GM12878 (cell line): Measurements from ENCODE around the gene MPEG1. TPM values are rescaled to one million over a fixed set of nuclear protein-coding genes. Genes with fewer than 3 reads are reported as not detected.

Experiments used
- ESRRA ChIP-seq: IDR thresholded peaks from 2 replicates; pipeline ENCODE4 v1.6.1; 2012; ENCODE audit warnings: mild to moderate bottlenecking, low read length, improper control_type of control experiment
- HDAC2 ChIP-seq: fragments of 200-600 bp; sonication (generic); IDR thresholded peaks from 2 replicates; pipeline ENCODE4 v1.6.1; 2017
- HDGF ChIP-seq: fragments of 450-650 bp; IDR thresholded peaks from 2 replicates; pipeline ENCODE4 v1.6.1; 2016; ENCODE audit warnings: antibody characterized with exemption
- MEF2A ChIP-seq: IDR thresholded peaks from 2 replicates; pipeline ENCODE4 v1.6.1; 2011; ENCODE audit warnings: low read depth, mild to moderate bottlenecking, low read length, moderate library complexity; ENCODE audit not compliant: insufficient read depth
- NFIC ChIP-seq: IDR thresholded peaks from 2 replicates; pipeline ENCODE4 v1.6.1; 2012; ENCODE audit warnings: low read depth, mild to moderate bottlenecking, inconsistent platforms, low read length, moderate library complexity
- PML ChIP-seq: IDR thresholded peaks from 2 replicates; pipeline ENCODE4 v1.6.1; 2012; ENCODE audit warnings: low read length, inconsistent platforms
- POLR2AphosphoS5 ChIP-seq: IDR thresholded peaks from 2 replicates; pipeline ENCODE4 v1.6.1; 2011; ENCODE audit warnings: mild to moderate bottlenecking, low read length, inconsistent platforms
- RAD21 ChIP-seq: IDR thresholded peaks from 2 replicates; pipeline ENCODE4 v1.6.1; 2011; ENCODE audit warnings: mild to moderate bottlenecking, low read depth, low read length, moderate library complexity; ENCODE audit not compliant: insufficient read depth
- SMAD1 ChIP-seq: fragments of 450-650 bp; IDR thresholded peaks from 2 replicates; pipeline ENCODE4 v1.6.1; 2018; ENCODE audit warnings: mild to moderate bottlenecking, low read depth; ENCODE audit not compliant: partially characterized antibody
- SPI1 ChIP-seq: IDR thresholded peaks from 2 replicates; pipeline ENCODE4 v1.6.1; 2011; ENCODE audit warnings: low read depth, mild to moderate bottlenecking, low read length, moderate library complexity, borderline replicate concordance; ENCODE audit not compliant: insufficient read depth
- TARDBP ChIP-seq: IDR thresholded peaks from 2 replicates; pipeline ENCODE4 v1.6.1; 2016; ENCODE audit warnings: borderline replicate concordance
- ZBTB33 ChIP-seq: fragments of 450-650 bp; IDR thresholded peaks from 2 replicates; pipeline ENCODE4 v1.6.1; 2017; ENCODE audit warnings: mild to moderate bottlenecking
- ZNF687 ChIP-seq: fragments of 450-650 bp; IDR thresholded peaks from 2 replicates; pipeline ENCODE4 v1.6.1; 2017; ENCODE audit warnings: mild to moderate bottlenecking, moderate library complexity
- ZZZ3 ChIP-seq: IDR thresholded peaks from 2 replicates; pipeline ENCODE4 v1.6.1; 2011; ENCODE audit warnings: low read depth; ENCODE audit not compliant: control insufficient read depth, insufficient read length
- polyA plus RNA-seq, 11 experiments: library from polyadenylated mRNA; depleted of rRNA in 4 of 11; unstranded in 6 of 11; stranded (reverse) in 5 of 11; fragments of >200 nt; fragmentation: Nextera tagmentation in 4 of 11; fragmentation: Illumina TruSeq in 1 of 11; extraction: Ambion mirVana in 4 of 11; extraction: Trizol in 1 of 11; gene quantifications; 1 replicate in 1 of 11; 2 replicates in 10 of 11; pipeline versions ENCODE4 v1.2.1 to v1.2.3, GENCODE V29; 2011 to 2016; ENCODE audit warnings: inconsistent platforms in 2 of 11, missing spikeins in 2 of 11, low read depth in 1 of 11
- total RNA-seq, 4 experiments: library from RNA; depleted of rRNA in 3 of 4; stranded (reverse); fragments of >200 nt in 3 of 4; fragmentation: Illumina TruSeq in 1 of 4; extraction: Trizol in 1 of 4; gene quantifications; 2 replicates each; pipeline versions ENCODE4 v1.2.1 to v1.2.3, GENCODE V29; 2013 to 2021

Gene MPEG1
- total and polyA plus RNA-seq, 10 of the 15 experiments (the other 5 are each of a cell fraction or from before 2014, with no cell fraction given), result 1.3 to 15.6 (median 11.7) TPM; not detected in 1

- TF ChIP-seq ZBTB33 (no peak), POLR2AphosphoS5 (no peak), RAD21 (peak; percentile 46), SMAD1 (no peak), MEF2A (no peak), NFIC (no peak), ZZZ3 (no peak), HDAC2 (no peak), ESRRA (no peak), ZNF687 (no peak), SPI1 (no peak), PML (no peak), TARDBP (no peak), HDGF (0 out of 2 replicates have a peak, but pooled peaks have one; percentile 18)
- TF ChIP-seq, all 136 proteins: peak for 10
Observed at GRCh38 chr11:59186130-59186594, 26.6 kb downstream of the MPEG1 start (continued).
